ENCODE measurements around the gene PLLP.
"Not testable (repeated sequence)": the region's sequence is repeated elsewhere in the genome, so short reads cannot be mapped to it uniquely, and the experiment has no call there.

PLLP gene

DNA sequence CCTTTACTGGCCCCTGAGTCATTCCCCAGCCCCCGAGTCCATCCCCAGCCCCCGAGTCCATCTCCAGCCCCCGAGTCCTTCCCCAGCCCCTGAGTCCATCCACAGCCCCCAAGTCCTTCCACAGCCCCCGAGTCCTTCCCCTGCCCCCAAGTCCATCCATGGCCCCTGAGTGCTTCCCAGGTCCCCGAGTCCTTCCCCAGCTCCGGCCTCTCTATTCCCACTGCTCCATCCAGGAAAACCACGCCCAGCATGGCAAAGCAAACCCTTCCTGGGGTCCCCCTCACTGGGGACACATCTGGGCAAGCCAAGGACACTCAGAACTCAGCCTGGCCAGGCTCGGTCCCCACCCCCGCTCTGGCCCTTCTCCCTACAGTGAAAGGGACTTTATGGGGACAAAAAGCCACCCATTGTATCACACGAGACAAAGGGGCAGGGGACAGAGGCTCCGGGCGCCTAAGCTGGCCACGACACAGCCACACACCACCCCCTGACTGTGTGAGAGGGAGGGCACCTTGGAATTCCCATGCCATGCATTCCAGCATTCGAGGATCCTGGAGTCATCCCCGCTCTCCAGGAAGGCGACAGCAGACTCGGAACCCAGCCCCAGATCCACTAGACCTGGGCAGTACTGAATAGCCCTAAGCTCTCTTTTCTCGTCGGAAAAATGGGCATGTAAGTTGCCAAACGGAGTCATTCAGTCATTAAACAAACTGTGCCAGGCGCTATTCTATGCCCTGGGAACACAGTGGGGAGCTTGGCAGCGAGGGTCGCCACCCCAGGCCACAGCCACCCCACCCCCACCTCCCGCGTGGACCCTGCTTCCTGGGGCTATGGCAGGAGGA is 14.0 kb downstream of the PLLP start:
- Histone ChIP-seq H3K27ac (no peak overlapping the region), H4K20me1 (ENCODE audit: insufficient read depth) (no peaks in the 10 kb centered on the region), H3K36me3 (ENCODE audit: insufficient read depth) (no peaks in the 10 kb centered on the region), H3K4me1 (ENCODE audit: low read depth, poor library complexity, severe bottlenecking) (no peaks in the 10 kb centered on the region), H2AFZ (ENCODE audit: low read depth) (no peak overlapping the region), H3K4me2 (no peak overlapping the region), H3K9ac (no peak overlapping the region), H3K27me3 (ENCODE audit: insufficient read depth, low read depth) (no peaks in the 10 kb centered on the region), H3K4me3 (IDR thresholded peaks at IDR 0.05; ENCODE audit: insufficient read depth, low read depth, low read length) (no peak overlapping the region), H3K79me2 (ENCODE audit: insufficient read depth, low read depth) (no peaks in the 10 kb centered on the region)
- TF ChIP-seq, protein P1, sequence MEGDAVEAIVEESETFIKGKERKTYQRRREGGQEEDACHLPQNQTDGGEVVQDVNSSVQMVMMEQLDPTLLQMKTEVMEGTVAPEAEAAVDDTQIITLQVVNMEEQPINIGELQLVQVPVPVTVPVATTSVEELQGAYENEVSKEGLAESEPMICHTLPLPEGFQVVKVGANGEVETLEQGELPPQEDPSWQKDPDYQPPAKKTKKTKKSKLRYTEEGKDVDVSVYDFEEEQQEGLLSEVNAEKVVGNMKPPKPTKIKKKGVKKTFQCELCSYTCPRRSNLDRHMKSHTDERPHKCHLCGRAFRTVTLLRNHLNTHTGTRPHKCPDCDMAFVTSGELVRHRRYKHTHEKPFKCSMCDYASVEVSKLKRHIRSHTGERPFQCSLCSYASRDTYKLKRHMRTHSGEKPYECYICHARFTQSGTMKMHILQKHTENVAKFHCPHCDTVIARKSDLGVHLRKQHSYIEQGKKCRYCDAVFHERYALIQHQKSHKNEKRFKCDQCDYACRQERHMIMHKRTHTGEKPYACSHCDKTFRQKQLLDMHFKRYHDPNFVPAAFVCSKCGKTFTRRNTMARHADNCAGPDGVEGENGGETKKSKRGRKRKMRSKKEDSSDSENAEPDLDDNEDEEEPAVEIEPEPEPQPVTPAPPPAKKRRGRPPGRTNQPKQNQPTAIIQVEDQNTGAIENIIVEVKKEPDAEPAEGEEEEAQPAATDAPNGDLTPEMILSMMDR (conservative IDR thresholded peaks at IDR 0.05; ENCODE audit: low read depth, low read length), result no peak

DNA sequence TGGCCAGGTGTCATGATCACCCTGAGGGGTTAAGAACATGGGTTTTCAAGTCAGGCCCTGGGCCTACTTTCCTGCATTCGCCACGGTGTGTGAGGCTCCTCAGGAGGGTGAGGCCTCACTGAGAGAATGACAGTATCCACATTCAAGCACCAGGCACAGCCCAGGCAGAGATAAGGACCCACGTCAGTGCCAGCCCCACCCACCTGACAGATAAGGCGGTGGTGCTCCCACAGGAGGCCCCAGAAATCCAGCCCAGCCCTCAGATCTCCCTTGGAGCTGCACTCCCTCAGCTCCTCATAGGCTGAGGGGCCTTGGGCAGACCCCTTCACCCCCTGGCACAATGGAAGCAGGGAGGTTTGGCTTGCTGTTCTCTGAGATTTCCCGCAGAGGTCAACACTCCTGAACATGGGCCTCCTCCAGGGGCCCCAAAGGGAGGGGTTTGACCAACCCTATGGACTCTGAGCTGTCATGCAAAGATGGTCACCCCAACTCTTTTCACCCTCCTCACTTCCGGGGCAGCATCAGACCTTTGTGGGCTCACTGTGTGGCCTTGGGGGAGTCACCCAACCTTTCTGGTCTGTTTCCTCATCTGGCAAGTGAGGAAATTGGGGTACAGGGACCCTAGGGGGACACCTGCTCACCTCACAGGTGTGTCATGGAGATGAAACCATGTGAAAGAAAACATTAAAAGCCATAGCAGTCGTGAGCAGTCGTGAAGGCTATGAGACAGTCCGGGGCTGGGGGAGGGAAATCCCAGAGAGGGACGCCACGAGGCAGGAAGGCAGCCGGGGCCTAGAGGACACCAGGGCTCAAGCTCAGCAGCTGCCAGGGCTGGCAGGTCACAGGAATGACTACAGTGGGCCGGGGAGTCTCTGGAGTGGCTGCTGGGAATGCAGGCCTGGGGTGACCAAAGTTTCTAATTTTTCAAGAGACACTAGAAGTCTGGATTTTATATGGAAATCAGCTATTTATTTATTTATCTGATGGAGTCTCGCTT is 15.4 kb downstream of the PLLP start:
- Histone ChIP-seq H2AFZ (ENCODE audit: low read depth) (no peak overlapping the region), H4K20me1 (ENCODE audit: insufficient read depth) (no peaks in the 10 kb centered on the region), H3K27me3 (ENCODE audit: insufficient read depth, low read depth) (no peaks in the 10 kb centered on the region), H3K4me2 (no peak overlapping the region), H3K36me3 (ENCODE audit: insufficient read depth) (no peaks in the 10 kb centered on the region), H3K27ac (no peak overlapping the region), H3K4me1 (ENCODE audit: low read depth, poor library complexity, severe bottlenecking) (no peaks in the 10 kb centered on the region), H3K9ac (no peak overlapping the region), H3K4me3 (IDR thresholded peaks at IDR 0.05; ENCODE audit: insufficient read depth, low read depth, low read length) (no peak overlapping the region), H3K79me2 (ENCODE audit: insufficient read depth, low read depth) (no peaks in the 10 kb centered on the region)
- TF ChIP-seq, protein P1 (conservative IDR thresholded peaks at IDR 0.05; ENCODE audit: low read depth, low read length), result no peak

DNA sequence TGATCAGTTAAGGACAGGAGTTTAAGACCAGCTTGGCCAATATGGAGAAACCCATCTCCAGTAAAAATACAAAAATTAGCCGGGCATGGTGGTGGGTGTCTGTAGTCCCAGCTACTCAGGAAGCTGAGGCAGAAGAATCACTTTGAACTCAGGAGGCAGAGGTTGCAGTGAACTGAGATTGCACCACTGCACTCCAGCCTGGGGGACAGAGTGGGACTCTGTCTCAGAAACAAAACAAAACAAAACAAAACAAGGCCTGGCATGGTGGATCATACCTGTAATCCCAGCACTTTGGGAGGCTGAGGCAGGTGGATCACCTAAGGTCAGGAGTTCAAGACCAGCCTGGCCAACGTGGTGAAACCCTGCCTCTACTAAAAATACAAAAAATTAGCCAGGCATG is 17.1 kb downstream of the PLLP start:
- H3K36me3 ChIP-seq (ENCODE audit: insufficient read depth); H3K79me2 ChIP-seq (ENCODE audit: insufficient read depth, low read depth); H3K27ac ChIP-seq; H3K4me1 ChIP-seq (ENCODE audit: low read depth, poor library complexity, severe bottlenecking); H3K9ac ChIP-seq; H2AFZ ChIP-seq (ENCODE audit: low read depth); H3K4me2 ChIP-seq; H3K27me3 ChIP-seq (ENCODE audit: insufficient read depth, low read depth); H3K4me3 ChIP-seq (IDR thresholded peaks at IDR 0.05; ENCODE audit: insufficient read depth, low read depth, low read length); H4K20me1 ChIP-seq (ENCODE audit: insufficient read depth): not testable (repeated sequence)

DNA sequence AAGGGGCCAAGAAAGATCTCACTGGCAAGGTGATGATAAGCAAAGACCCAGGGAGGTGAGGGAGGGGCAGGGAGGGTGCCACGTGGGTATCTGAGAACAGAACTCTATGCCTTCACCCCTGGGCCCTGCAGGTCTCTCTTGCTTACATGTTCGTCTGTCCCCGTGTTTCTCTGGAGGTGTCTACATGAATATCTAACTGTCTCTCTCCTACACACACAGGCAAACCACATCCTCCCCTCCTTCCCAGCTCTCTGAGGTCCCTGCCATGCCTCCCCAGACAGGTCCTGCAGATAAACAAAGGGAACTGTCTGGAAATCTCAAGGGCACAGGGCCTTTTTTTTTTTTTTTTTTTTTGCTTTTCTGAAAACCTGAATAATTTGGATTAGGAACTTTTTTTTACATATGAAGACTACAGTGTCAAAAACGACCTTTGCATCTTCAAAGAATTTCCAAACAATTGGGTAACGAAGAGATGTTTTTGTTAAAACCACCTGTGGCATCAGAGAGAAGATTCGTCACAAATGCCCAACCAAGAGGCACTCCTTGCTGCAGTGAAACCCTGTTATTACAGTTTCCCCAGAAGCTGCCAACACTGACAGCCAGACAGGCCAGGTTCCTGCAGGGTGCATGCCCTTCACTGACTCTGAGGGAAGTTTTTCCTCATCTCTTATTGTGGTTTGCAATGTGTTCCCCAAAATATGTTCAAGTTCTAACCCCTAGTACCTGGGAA is 17.8 kb downstream of the PLLP start:
- Histone ChIP-seq H3K27ac (no peak overlapping the region), H3K9ac (no peak overlapping the region), H3K27me3 (ENCODE audit: insufficient read depth, low read depth) (no peaks in the 10 kb centered on the region), H4K20me1 (ENCODE audit: insufficient read depth) (no peaks in the 10 kb centered on the region), H3K4me2 (no peak overlapping the region), H2AFZ (ENCODE audit: low read depth) (no peak overlapping the region), H3K79me2 (ENCODE audit: insufficient read depth, low read depth) (no peaks in the 10 kb centered on the region), H3K4me1 (ENCODE audit: low read depth, poor library complexity, severe bottlenecking) (no peaks in the 10 kb centered on the region), H3K36me3 (ENCODE audit: insufficient read depth) (no peaks in the 10 kb centered on the region), H3K4me3 (IDR thresholded peaks at IDR 0.05; ENCODE audit: insufficient read depth, low read depth, low read length) (no peak overlapping the region)
- TF ChIP-seq, protein P1 (conservative IDR thresholded peaks at IDR 0.05; ENCODE audit: low read depth, low read length), result no peak

All from KMS-11 (cell line).